Measurements from ENCODE around the gene SIPA1L3. TPM values are rescaled to one million over a fixed set of nuclear protein-coding genes. Genes with fewer than 3 reads are reported as not detected.

SIPA1L3 gene
- total RNA-seq, 1 experiment from 2014 or later, result 19.9 TPM

DNA sequence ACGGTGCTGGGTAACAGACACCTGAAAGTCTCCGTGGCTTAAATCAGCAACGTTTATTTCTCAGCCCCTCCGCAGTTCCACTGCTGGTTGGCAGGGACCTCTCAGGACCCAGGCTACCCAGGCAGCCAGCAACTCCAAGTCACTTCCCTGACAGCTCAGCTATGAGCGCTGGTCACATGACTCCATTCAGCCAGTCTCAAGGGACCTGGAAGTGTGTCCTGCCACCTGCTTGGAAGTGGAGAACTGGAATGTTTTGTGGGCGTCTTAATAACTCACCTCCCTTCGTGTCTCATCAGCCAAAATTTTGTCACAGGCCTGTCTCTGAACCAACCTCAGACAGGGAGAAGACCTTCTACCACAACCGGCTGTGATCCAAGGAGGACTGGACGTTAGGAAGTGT lies 244.2 kb downstream of the SIPA1L3 start:
- H3K4me1 ChIP-seq (ENCODE audit: insufficient read depth, low read length, poor library complexity, severe bottlenecking), result no peaks in the 10 kb centered on the region
- CTCF ChIA-PET, result no interaction called here

DNA sequence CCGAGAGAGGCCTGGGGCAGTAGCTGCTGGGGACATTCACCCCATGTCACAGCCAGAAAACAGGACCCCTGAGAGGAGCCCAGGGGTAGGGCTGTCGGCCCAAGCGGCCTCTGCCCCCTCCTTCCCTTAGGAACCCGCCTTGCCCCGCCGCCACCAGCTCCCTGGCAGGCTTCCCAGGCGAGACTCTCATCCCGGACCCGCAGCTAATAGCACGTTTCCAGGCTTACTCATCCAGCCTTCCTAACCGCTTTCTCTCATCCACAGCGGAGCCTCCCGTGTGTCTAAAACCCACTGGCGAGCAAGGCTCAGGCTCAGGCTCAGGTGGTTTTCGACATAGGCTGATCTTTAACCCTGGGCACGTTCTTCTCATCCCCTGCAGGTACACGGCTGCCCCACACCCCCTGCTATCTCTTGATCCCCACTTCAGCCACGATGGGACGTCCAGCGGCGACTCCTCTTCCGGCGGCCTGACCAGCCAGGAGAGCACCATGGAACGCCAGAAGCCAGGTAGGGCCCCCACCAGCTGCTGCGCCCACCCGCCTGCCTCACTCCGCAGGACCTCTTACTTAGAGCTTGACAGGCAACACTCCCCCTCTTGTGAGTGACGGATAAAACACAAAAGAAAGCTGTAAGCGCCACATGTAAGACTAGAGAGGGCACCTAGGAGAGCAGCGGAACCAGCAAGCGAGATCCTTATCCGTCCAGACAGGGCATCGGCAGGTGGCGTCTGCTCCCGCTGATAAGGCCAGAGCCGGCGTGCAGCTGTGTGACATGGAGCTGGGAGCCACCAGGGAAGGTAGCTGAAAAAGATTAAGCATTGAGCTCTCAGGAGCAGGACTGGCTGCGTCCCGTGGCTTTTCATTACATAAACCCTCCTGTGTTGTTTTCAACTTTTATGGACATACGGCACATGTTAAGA lies 245.7 kb downstream of the SIPA1L3 start:
- ChIA-PET POLR2A (ENCODE audit: low non-redundant PET) (no interaction called here), CTCF (no interaction called here)

More for the DNA sequence above, 244.2 kb downstream of the SIPA1L3 start:
- H3K36me3 ChIP-seq (ENCODE audit: insufficient read depth, low read length, poor library complexity, severe bottlenecking), result no peaks in the 10 kb centered on the region
- POLR2A ChIA-PET (ENCODE audit: low non-redundant PET), result no interaction called here
- no peak overlapping the region for H3K4me3 ChIP-seq (ENCODE audit: low read depth, low read length, poor library complexity, severe bottlenecking)
- no peaks in the 10 kb centered on the region for H3K9me3 ChIP-seq (ENCODE audit: low read depth, low read length, poor library complexity, severe bottlenecking)
- no peak overlapping the region for H3K27ac ChIP-seq (ENCODE audit: low read depth, low read length, poor library complexity, severe bottlenecking)
- intact Hi-C loops (cut with micrococcal nuclease; ENCODE audit: unreplicated experiment), result no loop called here
- no peak for TF ChIP-seq EZH2 (IDR thresholded peaks at IDR 0.05; ENCODE audit: borderline replicate concordance, low read depth, low read length, poor library complexity, severe bottlenecking)
- TF ChIP-seq, protein P1, sequence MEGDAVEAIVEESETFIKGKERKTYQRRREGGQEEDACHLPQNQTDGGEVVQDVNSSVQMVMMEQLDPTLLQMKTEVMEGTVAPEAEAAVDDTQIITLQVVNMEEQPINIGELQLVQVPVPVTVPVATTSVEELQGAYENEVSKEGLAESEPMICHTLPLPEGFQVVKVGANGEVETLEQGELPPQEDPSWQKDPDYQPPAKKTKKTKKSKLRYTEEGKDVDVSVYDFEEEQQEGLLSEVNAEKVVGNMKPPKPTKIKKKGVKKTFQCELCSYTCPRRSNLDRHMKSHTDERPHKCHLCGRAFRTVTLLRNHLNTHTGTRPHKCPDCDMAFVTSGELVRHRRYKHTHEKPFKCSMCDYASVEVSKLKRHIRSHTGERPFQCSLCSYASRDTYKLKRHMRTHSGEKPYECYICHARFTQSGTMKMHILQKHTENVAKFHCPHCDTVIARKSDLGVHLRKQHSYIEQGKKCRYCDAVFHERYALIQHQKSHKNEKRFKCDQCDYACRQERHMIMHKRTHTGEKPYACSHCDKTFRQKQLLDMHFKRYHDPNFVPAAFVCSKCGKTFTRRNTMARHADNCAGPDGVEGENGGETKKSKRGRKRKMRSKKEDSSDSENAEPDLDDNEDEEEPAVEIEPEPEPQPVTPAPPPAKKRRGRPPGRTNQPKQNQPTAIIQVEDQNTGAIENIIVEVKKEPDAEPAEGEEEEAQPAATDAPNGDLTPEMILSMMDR (conservative IDR thresholded peaks at IDR 0.05; ENCODE audit: low read depth, low read length), result no peak
- no peaks in the 10 kb centered on the region for H3K27me3 ChIP-seq (replicated peaks; ENCODE audit: insufficient read depth, low read depth, low read length, poor library complexity)
- DNase-seq (ENCODE audit: low spot score), result no peak
- BruUV-seq (replicated peaks), result no TSS peak

DNA sequence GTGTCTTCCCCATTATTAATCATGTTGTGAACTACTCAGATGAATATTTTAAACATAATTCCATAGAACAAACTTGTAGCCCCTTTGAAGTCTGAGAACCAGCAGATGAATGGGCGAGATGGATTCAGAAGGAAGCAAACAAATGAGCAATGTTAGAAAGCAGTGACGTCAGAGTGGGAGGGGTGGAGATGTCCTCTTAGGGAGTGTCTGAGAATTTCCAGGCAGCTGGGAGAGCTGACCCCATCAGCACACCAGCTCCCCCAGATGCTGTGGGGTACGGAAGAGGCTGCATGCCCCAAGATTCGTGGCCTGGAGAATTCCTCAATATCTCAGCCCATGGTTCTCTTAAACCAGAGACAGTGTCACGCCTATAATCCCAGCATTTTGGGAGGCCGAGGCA lies 248.4 kb downstream of the SIPA1L3 start:
- CTCF ChIA-PET, result interaction anchor here (0.6 kb wide), 1 partner anchor 88 kb away, joined by 8 read pairs; no protein-coding TSS in a partner anchor
- no peaks in the 10 kb centered on the region for H3K4me1 ChIP-seq (ENCODE audit: insufficient read depth, low read length, poor library complexity, severe bottlenecking)
- no peak overlapping the region for H3K4me3 ChIP-seq (ENCODE audit: low read depth, low read length, poor library complexity, severe bottlenecking)
- BruUV-seq (replicated peaks), result no TSS peak
- intact Hi-C loops (cut with micrococcal nuclease; ENCODE audit: unreplicated experiment), result no loop called here
- no peak overlapping the region for H3K27ac ChIP-seq (ENCODE audit: low read depth, low read length, poor library complexity, severe bottlenecking)
- no peak for TF ChIP-seq EZH2 (IDR thresholded peaks at IDR 0.05; ENCODE audit: borderline replicate concordance, low read depth, low read length, poor library complexity, severe bottlenecking)
- TF ChIP-seq, protein P1 (conservative IDR thresholded peaks at IDR 0.05; ENCODE audit: low read depth, low read length), result no peak
- H3K9me3 ChIP-seq (ENCODE audit: low read depth, low read length, poor library complexity, severe bottlenecking), result no peaks in the 10 kb centered on the region
- H3K36me3 ChIP-seq (ENCODE audit: insufficient read depth, low read length, poor library complexity, severe bottlenecking), result no peaks in the 10 kb centered on the region
- H3K27me3 ChIP-seq (replicated peaks; ENCODE audit: insufficient read depth, low read depth, low read length, poor library complexity), result no peaks in the 10 kb centered on the region
- POLR2A ChIA-PET (ENCODE audit: low non-redundant PET), result no interaction called here
- peak; percentile 38 for DNase-seq (ENCODE audit: low spot score)

More for the DNA sequence above, 245.7 kb downstream of the SIPA1L3 start:
- DNase-seq (ENCODE audit: low spot score), result peak; percentile 34
- H3K9me3 ChIP-seq (ENCODE audit: low read depth, low read length, poor library complexity, severe bottlenecking), result no peaks in the 10 kb centered on the region
- TF ChIP-seq, protein P1 (conservative IDR thresholded peaks at IDR 0.05; ENCODE audit: low read depth, low read length), result no peak
- TF ChIP-seq EZH2 (IDR thresholded peaks at IDR 0.05; ENCODE audit: borderline replicate concordance, low read depth, low read length, poor library complexity, severe bottlenecking), result no peak
- BruUV-seq (replicated peaks), result no TSS peak
- H3K4me3 ChIP-seq (ENCODE audit: low read depth, low read length, poor library complexity, severe bottlenecking), result no peak overlapping the region
- no peaks in the 10 kb centered on the region for H3K36me3 ChIP-seq (ENCODE audit: insufficient read depth, low read length, poor library complexity, severe bottlenecking)
- intact Hi-C loops (cut with micrococcal nuclease; ENCODE audit: unreplicated experiment), result no loop called here
- H3K27ac ChIP-seq (ENCODE audit: low read depth, low read length, poor library complexity, severe bottlenecking), result no peak overlapping the region
- H3K4me1 ChIP-seq (ENCODE audit: insufficient read depth, low read length, poor library complexity, severe bottlenecking), result no peaks in the 10 kb centered on the region
- H3K27me3 ChIP-seq (replicated peaks; ENCODE audit: insufficient read depth, low read depth, low read length, poor library complexity), result no peaks in the 10 kb centered on the region

Data from A673 (cell line).